ENCODE data around the gene SERPINE1.

SERPINE1 gene

GRCh38 chr7:101153969-101154692 lies 27.2 kb downstream of the SERPINE1 start, which contains the start of gene AP1S1 (continued):
- TF ChIP-seq, protein P1, sequence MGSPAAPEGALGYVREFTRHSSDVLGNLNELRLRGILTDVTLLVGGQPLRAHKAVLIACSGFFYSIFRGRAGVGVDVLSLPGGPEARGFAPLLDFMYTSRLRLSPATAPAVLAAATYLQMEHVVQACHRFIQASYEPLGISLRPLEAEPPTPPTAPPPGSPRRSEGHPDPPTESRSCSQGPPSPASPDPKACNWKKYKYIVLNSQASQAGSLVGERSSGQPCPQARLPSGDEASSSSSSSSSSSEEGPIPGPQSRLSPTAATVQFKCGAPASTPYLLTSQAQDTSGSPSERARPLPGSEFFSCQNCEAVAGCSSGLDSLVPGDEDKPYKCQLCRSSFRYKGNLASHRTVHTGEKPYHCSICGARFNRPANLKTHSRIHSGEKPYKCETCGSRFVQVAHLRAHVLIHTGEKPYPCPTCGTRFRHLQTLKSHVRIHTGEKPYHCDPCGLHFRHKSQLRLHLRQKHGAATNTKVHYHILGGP (tag by site-specific recombination; IDR thresholded peaks at IDR 0.05): no peak
- TF ChIP-seq ZNF585B (tag by site-specific recombination; IDR thresholded peaks at IDR 0.05) (no peak), KLF1 (tag by site-specific recombination; IDR thresholded peaks at IDR 0.05) (peak; percentile 86), ZNF501 (tag by site-specific recombination; IDR thresholded peaks at IDR 0.05) (peak; percentile 68; the same call in 1 of the 2 replicates), MZF1 (tag by site-specific recombination; IDR thresholded peaks at IDR 0.05; ENCODE audit: borderline replicate concordance) (no peak), WT1 (tag by site-specific recombination; IDR thresholded peaks at IDR 0.05) (peak; percentile 75; the same call in 1 of the 2 replicates), ZNF521 (tag by site-specific recombination; IDR thresholded peaks at IDR 0.05) (no peak), PRDM10 (tag by site-specific recombination; IDR thresholded peaks at IDR 0.05) (peak; percentile 68), ZNF202 (tag by site-specific recombination; IDR thresholded peaks at IDR 0.05; ENCODE audit: borderline replicate concordance) (no peak), ZEB2 (tag by site-specific recombination; IDR thresholded peaks at IDR 0.05) (peak; percentile 46; the same call in 1 of the 2 replicates), ZBTB17 (tag by site-specific recombination; IDR thresholded peaks at IDR 0.05) (peak; percentile 69), ZNF24 (tag by site-specific recombination; IDR thresholded peaks at IDR 0.05) (0 out of 2 replicates have a peak, but pooled peaks have one; percentile 20), ZBTB8A (tag by site-specific recombination; IDR thresholded peaks at IDR 0.05) (peak; percentile 75), ZNF76 (tag by site-specific recombination; IDR thresholded peaks at IDR 0.05; ENCODE audit: borderline replicate concordance, low read depth) (peak; percentile 71; the same call in 1 of the 2 replicates), ZNF2 (tag by site-specific recombination; IDR thresholded peaks at IDR 0.05) (peak; percentile 33; the same call in 1 of the 2 replicates), ZNF302 (tag by site-specific recombination; IDR thresholded peaks at IDR 0.05; ENCODE audit: low read depth) (no peak), KLF10 (tag by site-specific recombination; IDR thresholded peaks at IDR 0.05) (peak; percentile 27; the same call in 1 of the 2 replicates), ZNF211 (tag by site-specific recombination; IDR thresholded peaks at IDR 0.05; ENCODE audit: low read depth) (no peak), ZNF324 (tag by site-specific recombination; IDR thresholded peaks at IDR 0.05) (peak; percentile 74; the same call in 1 of the 2 replicates), ZNF558 (tag by site-specific recombination; IDR thresholded peaks at IDR 0.05) (0 out of 2 replicates have a peak, but pooled peaks have one; percentile 14), ZNF423 (tag by site-specific recombination; IDR thresholded peaks at IDR 0.05) (0 out of 2 replicates have a peak, but pooled peaks have one; percentile 13)
- TF ChIP-seq, protein P2, sequence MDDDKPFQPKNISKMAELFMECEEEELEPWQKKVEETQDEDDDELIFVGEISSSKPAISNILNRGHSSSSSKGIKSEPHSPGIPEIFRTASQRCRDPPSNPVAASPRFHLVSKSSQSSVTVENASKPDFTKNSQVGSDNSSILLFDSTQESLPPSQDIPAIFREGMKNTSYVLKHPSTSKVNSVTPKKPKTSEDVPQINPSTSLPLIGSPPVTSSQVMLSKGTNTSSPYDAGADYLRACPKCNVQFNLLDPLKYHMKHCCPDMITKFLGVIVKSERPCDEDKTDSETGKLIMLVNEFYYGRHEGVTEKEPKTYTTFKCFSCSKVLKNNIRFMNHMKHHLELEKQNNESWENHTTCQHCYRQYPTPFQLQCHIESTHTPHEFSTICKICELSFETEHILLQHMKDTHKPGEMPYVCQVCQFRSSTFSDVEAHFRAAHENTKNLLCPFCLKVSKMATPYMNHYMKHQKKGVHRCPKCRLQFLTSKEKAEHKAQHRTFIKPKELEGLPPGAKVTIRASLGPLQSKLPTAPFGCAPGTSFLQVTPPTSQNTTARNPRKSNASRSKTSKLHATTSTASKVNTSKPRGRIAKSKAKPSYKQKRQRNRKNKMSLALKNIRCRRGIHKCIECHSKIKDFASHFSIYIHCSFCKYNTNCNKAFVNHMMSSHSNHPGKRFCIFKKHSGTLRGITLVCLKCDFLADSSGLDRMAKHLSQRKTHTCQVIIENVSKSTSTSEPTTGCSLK (tag by site-specific recombination; IDR thresholded peaks at IDR 0.05): no peak
- TF ChIP-seq, protein P3, sequence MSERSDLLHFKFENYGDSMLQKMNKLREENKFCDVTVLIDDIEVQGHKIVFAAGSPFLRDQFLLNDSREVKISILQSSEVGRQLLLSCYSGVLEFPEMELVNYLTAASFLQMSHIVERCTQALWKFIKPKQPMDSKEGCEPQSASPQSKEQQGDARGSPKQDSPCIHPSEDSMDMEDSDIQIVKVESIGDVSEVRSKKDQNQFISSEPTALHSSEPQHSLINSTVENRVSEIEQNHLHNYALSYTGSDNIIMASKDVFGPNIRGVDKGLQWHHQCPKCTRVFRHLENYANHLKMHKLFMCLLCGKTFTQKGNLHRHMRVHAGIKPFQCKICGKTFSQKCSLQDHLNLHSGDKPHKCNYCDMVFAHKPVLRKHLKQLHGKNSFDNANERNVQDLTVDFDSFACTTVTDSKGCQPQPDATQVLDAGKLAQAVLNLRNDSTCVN (tag by site-specific recombination; optimal IDR thresholded peaks at IDR 0.05): peak; percentile 1
- TF ChIP-seq, protein P4, sequence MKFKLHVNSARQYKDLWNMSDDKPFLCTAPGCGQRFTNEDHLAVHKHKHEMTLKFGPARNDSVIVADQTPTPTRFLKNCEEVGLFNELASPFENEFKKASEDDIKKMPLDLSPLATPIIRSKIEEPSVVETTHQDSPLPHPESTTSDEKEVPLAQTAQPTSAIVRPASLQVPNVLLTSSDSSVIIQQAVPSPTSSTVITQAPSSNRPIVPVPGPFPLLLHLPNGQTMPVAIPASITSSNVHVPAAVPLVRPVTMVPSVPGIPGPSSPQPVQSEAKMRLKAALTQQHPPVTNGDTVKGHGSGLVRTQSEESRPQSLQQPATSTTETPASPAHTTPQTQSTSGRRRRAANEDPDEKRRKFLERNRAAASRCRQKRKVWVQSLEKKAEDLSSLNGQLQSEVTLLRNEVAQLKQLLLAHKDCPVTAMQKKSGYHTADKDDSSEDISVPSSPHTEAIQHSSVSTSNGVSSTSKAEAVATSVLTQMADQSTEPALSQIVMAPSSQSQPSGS (tag by site-specific recombination; IDR thresholded peaks at IDR 0.05; ENCODE audit: low read depth): no peak
- TF ChIP-seq, protein P5, sequence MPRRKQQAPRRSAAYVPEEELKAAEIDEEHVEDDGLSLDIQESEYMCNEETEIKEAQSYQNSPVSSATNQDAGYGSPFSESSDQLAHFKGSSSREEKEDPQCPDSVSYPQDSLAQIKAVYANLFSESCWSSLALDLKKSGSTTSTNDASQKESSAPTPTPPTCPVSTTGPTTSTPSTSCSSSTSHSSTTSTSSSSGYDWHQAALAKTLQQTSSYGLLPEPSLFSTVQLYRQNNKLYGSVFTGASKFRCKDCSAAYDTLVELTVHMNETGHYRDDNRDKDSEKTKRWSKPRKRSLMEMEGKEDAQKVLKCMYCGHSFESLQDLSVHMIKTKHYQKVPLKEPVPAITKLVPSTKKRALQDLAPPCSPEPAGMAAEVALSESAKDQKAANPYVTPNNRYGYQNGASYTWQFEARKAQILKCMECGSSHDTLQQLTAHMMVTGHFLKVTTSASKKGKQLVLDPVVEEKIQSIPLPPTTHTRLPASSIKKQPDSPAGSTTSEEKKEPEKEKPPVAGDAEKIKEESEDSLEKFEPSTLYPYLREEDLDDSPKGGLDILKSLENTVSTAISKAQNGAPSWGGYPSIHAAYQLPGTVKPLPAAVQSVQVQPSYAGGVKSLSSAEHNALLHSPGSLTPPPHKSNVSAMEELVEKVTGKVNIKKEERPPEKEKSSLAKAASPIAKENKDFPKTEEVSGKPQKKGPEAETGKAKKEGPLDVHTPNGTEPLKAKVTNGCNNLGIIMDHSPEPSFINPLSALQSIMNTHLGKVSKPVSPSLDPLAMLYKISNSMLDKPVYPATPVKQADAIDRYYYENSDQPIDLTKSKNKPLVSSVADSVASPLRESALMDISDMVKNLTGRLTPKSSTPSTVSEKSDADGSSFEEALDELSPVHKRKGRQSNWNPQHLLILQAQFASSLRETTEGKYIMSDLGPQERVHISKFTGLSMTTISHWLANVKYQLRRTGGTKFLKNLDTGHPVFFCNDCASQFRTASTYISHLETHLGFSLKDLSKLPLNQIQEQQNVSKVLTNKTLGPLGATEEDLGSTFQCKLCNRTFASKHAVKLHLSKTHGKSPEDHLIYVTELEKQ (tag by site-specific recombination; IDR thresholded peaks at IDR 0.05; ENCODE audit: borderline replicate concordance): no peak

Data from HEK293 (cell line).